ENCODE measurements around the gene LAG3.

Gene LAG3

DNA sequence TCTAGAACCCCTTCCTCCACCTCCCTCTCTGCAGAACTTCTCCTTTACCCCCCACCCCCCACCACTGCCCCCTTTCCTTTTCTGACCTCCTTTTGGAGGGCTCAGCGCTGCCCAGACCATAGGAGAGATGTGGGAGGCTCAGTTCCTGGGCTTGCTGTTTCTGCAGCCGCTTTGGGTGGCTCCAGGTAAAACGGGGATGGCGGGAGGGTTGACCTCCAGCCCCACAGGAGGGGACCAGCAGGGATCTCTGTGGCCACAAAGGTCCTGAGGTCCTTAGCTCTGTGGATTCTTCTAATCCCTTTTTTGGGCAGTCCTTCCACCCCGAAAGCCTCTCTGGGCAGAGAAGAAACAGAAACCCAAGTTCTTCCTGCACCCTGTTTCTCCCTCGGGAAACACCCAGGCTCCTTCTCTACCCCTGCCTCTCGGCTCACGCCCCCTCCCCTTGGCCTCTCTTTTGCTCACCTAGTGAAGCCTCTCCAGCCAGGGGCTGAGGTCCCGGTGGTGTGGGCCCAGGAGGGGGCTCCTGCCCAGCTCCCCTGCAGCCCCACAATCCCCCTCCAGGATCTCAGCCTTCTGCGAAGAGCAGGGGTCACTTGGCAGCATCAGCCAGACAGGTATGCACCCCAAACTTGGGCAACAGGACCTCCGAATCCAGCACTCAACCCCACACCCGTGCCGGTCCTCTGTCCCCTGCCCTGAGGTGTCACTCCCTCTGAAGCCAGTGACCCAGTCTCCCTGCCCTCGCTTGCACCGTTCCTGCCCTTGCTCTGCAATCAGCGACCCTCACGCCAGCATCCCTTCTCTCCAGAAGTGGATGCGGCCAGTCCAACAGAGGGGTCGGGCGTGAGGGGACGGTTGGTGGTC lies 638 bp downstream of the LAG3 start:
- Mint-ChIP-seq H3K4me1 (peaks cover 15% of the 10 kb centered on the region), H3K9me3 (no peaks in the 10 kb centered on the region), H3K27ac (no peak overlapping the region), H3K36me3 (no peaks in the 10 kb centered on the region), H3K4me3 (no peak overlapping the region), H3K27me3 (peaks cover 52% of the 10 kb centered on the region)
- ATAC-seq (ENCODE audit: low read depth) (no peak), DNase-seq (ENCODE audit: low spot score in 2 of 2) (no peak)

DNA sequence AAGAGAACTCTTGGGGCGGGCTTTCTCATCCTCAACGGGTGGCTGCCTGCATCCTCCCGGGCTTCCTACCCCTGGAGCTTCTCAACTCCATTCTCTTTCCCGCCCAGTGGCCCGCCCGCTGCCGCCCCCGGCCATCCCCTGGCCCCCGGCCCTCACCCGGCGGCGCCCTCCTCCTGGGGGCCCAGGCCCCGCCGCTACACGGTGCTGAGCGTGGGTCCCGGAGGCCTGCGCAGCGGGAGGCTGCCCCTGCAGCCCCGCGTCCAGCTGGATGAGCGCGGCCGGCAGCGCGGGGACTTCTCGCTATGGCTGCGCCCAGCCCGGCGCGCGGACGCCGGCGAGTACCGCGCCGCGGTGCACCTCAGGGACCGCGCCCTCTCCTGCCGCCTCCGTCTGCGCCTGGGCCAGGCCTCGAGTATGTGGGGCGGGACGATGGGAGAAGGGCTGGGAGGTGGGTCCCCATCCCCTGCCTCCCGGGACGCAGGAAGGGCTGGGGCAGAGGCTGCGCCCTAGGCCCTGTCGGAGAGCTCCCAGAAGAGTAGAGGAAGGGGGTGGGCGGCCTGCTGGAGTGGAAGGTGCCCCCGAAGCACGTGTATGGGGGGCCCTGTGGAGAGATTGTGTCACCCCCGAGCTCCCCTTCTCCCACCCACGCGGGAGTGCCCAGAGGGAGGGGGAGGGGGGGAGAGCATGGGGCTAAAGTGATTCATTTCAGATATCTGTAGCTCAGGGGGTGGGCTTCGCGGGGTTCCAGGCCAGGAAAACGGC lies 1.5 kb downstream of the LAG3 start:
- Mint-ChIP-seq H3K27me3 (peaks cover 53% of the 10 kb centered on the region), H3K27ac (no peak overlapping the region), H3K4me3 (no peak overlapping the region), H3K4me1 (peaks cover 20% of the 10 kb centered on the region), H3K36me3 (no peaks in the 10 kb centered on the region), H3K9me3 (no peaks in the 10 kb centered on the region)
- ATAC-seq (ENCODE audit: low read depth) (no peak), DNase-seq (ENCODE audit: low spot score in 2 of 2) (no peak)

DNA sequence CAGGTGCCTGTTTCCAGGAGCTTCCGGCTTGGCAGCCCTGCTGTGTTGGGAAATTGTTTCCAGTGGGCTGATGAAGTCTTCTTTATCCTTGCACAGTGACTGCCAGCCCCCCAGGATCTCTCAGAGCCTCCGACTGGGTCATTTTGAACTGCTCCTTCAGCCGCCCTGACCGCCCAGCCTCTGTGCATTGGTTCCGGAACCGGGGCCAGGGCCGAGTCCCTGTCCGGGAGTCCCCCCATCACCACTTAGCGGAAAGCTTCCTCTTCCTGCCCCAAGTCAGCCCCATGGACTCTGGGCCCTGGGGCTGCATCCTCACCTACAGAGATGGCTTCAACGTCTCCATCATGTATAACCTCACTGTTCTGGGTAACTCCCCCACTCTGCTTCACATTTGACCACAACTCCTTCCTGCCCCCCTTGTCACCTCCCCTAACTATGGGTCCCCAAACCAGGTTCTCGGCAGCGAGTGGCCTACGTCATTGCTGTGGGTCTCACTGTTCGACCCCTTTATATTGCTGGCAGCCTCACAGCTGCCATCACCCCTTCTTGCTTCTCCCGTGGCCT lies 2.3 kb downstream of the LAG3 start:
- ATAC-seq (ENCODE audit: low read depth) (no peak), DNase-seq (ENCODE audit: low spot score in 2 of 2) (no peak)
- peaks cover 23% of the 10 kb centered on the region for H3K4me1 Mint-ChIP-seq
- no peak overlapping the region for H3K27ac Mint-ChIP-seq
- H3K36me3 Mint-ChIP-seq = no peaks in the 10 kb centered on the region
- H3K4me3 Mint-ChIP-seq = no peak overlapping the region
- H3K27me3 Mint-ChIP-seq = peaks cover 48% of the 10 kb centered on the region
- H3K9me3 Mint-ChIP-seq = no peaks in the 10 kb centered on the region

DNA sequence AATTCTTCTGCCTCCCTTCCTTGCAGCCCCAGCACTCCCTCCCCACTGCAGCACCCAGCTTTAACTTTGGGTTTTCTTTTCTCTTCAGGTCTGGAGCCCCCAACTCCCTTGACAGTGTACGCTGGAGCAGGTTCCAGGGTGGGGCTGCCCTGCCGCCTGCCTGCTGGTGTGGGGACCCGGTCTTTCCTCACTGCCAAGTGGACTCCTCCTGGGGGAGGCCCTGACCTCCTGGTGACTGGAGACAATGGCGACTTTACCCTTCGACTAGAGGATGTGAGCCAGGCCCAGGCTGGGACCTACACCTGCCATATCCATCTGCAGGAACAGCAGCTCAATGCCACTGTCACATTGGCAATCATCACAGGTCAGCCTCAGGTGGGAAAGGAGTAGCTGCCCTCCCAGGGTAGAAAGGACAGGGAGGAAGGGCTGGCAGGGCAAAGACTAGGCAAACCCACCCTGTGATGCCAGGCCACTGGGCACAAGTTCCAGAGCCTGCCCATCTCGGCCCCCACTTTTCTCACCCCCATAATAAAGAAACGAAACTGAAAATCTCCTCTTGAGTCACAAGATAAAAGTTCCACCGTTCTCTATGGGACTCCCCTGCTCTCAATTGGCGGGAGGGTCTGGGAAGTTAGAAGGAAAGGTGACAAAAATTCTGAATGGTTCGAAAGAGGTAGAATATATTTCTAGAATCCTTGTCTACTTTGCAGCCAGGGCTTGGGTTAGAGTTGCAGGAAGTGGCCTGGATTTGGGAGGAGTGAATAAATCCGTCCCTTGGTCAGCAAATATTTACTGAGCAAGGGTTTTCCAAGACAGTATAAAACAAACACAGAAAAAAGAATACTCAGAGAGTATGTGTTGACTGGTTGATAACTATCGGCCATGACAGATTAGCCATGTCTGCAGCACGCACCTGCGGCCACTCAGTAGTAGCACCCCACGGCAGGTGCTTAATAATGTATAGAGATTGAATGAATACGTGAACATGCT lies 3.2 kb downstream of the LAG3 start:
- ATAC-seq (ENCODE audit: low read depth) (no peak), DNase-seq (ENCODE audit: low spot score in 2 of 2) (no peak)
- no peak overlapping the region for H3K27ac Mint-ChIP-seq
- H3K4me3 Mint-ChIP-seq = no peak overlapping the region
- H3K9me3 Mint-ChIP-seq = no peaks in the 10 kb centered on the region
- H3K27me3 Mint-ChIP-seq = peaks cover 43% of the 10 kb centered on the region
- H3K4me1 Mint-ChIP-seq = peaks cover 23% of the 10 kb centered on the region
- no peaks in the 10 kb centered on the region for H3K36me3 Mint-ChIP-seq

DNA sequence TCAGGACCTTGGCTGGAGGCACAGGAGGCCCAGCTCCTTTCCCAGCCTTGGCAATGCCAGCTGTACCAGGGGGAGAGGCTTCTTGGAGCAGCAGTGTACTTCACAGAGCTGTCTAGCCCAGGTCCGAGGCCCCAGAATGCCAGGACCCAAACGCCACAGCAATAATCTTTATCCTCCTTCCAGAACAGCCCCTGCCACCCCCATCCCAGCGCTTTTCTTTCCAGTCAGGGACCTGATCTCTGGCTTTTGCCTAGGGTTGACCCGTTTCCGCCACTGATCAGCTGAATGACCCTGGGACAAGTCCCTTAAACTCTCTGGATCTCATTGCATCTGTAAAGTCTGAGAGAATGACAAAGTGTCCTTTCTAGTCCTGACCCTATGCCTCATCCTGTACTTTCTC lies 5.1 kb downstream of the LAG3 start:
- Mint-ChIP-seq H3K4me1 (peaks cover 19% of the 10 kb centered on the region), H3K27ac (no peak overlapping the region), H3K4me3 (no peak overlapping the region), H3K9me3 (no peaks in the 10 kb centered on the region), H3K27me3 (peaks cover 32% of the 10 kb centered on the region), H3K36me3 (no peaks in the 10 kb centered on the region)
- no peak for ATAC-seq (ENCODE audit: low read depth)
- DNase-seq (ENCODE audit: low spot score in 2 of 2) = no peak

DNA sequence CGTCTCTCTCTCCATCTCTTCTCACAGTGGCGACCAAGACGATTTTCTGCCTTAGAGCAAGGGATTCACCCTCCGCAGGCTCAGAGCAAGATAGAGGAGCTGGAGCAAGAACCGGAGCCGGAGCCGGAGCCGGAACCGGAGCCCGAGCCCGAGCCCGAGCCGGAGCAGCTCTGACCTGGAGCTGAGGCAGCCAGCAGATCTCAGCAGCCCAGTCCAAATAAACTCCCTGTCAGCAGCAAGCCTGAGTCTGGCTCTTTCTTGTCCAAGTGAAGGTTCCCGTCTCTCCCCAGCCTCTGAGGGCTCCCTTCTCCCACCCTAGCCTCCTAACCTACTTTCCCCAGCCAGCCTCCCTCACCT lies 5.9 kb downstream of the LAG3 start:
- Mint-ChIP-seq H3K27ac (no peak overlapping the region), H3K9me3 (no peaks in the 10 kb centered on the region), H3K36me3 (no peaks in the 10 kb centered on the region), H3K27me3 (peaks cover 31% of the 10 kb centered on the region), H3K4me1 (peaks cover 16% of the 10 kb centered on the region), H3K4me3 (peak overlapping the region; percentile 81)
- ATAC-seq (ENCODE audit: low read depth) (no peak), DNase-seq (ENCODE audit: low spot score in 2 of 2) (no peak)

DNA sequence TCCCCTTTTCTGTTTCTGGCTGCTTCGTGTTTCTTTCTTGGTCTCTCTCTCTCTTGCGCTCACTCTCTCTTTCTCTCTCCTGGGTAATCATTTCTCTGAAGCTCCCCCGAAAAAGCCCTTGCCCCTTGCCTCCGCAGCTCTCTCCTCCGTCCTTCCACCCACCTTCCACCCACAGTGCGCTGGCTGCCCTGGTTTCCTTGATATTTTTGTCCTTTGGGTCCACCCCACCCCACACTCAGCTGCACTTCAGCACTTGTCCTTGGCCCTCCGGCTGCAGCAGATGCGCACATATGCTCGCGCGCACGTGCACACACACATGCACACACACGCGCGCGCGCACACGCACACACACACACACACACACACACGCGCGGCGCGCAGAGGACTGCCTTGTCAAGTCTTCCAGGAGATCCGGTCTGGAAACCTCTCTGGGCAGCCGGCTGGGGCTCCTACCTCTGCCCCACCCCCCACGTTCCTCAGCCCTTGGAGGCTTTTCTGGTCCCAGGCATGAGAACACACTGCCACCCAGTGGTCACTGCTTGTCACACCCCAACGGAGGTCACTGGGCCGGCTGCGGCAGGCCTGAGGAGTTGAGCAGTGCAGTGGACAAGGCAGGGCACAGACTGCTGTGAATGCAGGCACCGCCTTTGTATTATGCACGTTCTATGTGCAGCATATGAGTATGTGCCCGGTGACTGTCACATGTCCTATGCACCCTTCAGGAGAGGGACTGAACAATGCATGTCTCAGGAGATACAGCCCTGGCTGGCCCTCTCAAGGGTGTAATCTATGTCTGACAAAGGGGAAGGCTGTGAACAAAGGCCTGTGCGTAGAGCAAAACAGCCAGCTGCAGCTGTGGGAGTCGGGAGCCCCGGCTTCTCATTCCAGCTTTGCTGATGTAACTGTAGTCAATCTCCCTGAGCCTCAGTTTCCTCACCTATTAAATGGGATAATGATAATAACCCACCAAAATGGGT lies 6.5 kb downstream of the LAG3 start:
- H3K4me3 Mint-ChIP-seq = peak overlapping the region; percentile 81
- H3K27ac Mint-ChIP-seq = no peak overlapping the region
- H3K36me3 Mint-ChIP-seq = no peaks in the 10 kb centered on the region
- peak; percentile 84 to 85 for DNase-seq (ENCODE audit: low spot score in 2 of 2)
- H3K4me1 Mint-ChIP-seq = peaks cover 14% of the 10 kb centered on the region
- peak; percentile 91 for ATAC-seq (ENCODE audit: low read depth)
- no peaks in the 10 kb centered on the region for H3K9me3 Mint-ChIP-seq
- H3K27me3 Mint-ChIP-seq = peaks cover 29% of the 10 kb centered on the region

DNA sequence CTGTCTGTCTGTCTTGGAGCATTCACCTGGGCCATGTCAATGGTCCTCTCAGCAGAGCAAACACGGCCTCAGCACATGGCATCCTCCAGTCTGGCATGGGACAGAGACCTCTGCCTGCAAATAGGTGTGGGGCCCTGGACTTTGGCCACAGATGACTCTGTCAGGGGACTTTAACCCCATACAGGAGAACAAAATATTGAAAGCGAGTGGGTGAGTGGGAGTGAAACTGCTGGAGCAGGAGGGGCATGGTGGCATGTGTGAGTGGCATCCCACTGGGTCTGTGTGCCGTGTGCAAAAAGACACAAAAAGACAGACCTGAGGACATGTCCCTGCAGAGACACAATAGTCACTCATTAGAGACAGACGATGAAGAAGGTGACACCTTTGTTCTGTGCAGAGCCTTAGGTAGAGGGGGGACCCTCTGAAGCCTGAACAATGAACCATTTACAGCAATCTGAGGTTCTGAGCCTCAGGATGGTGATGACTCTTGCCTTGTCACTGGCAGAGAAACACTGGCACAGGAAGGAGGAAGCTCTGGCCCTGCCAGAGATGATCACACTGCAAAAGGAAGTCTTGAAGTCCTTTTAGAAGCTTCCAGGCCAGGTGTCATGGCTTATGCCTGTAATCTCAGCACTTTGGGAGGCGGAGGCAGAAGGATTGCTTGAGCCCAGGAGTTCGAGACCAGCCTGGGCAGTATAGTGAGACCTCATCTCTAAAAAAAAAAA lies 7.5 kb downstream of the LAG3 start:
- ATAC-seq (ENCODE audit: low read depth) = no peak
- Mint-ChIP-seq H3K27ac (no peak overlapping the region), H3K4me1 (peaks cover 10% of the 10 kb centered on the region), H3K36me3 (no peaks in the 10 kb centered on the region), H3K4me3 (no peak overlapping the region), H3K9me3 (no peaks in the 10 kb centered on the region), H3K27me3 (peaks cover 21% of the 10 kb centered on the region)
- no peak for DNase-seq (ENCODE audit: low spot score in 2 of 2)

DNA sequence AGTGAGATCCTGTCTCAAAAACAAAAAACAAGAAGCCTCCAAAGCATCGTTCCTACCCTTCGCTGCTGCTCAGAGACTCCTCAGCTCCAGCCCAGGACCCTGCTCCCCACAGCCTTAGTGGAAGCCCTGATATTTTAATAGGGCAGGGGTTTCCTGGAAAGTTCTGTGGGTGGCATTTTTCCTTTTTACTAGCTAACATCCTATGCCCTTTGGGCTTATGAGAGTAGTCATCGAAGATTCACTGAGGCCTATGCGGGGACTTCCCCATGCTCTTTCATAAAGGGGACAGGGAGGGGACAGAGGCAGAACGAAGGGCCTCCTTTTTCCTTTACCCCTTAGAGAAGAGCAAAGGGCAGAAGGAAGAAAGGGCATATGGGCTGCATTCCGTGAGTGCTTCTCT lies 8.3 kb downstream of the LAG3 start:
- H3K9me3 Mint-ChIP-seq = no peaks in the 10 kb centered on the region
- no peak for ATAC-seq (ENCODE audit: low read depth)
- H3K27ac Mint-ChIP-seq = no peak overlapping the region

DNA sequence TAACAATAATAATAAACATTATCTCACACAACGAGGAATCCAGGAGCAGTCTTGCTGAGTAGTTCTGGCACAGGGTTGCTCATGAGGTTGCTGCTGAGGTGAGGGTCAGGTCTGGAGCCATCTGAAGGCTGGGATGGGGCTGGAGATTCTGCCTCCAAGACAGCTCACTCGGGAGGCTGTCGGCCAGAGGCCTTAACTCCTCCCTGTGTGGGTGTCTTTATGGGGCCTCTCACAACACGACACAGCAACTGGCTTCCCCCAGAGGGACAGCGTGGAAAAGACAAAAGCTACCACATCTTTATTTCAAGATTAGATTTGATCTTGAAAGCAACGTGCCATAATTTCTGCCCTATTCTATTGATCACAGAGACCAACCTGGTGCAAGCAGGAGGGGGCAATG lies 9.8 kb downstream of the LAG3 start:
- DNase-seq (ENCODE audit: low spot score in 2 of 2) (no peak), ATAC-seq (ENCODE audit: low read depth) (no peak)
- Mint-ChIP-seq H3K4me3 (no peak overlapping the region), H3K36me3 (no peaks in the 10 kb centered on the region), H3K4me1 (peaks cover 8% of the 10 kb centered on the region), H3K9me3 (no peaks in the 10 kb centered on the region), H3K27ac (no peak overlapping the region), H3K27me3 (peaks cover 7% of the 10 kb centered on the region)

More for the DNA sequence above, 8.3 kb downstream of the LAG3 start:
- Mint-ChIP-seq H3K4me1 (peaks cover 10% of the 10 kb centered on the region), H3K36me3 (no peaks in the 10 kb centered on the region), H3K4me3 (no peak overlapping the region), H3K27me3 (peaks cover 16% of the 10 kb centered on the region)
- DNase-seq (ENCODE audit: low spot score in 2 of 2) = no peak

DNA sequence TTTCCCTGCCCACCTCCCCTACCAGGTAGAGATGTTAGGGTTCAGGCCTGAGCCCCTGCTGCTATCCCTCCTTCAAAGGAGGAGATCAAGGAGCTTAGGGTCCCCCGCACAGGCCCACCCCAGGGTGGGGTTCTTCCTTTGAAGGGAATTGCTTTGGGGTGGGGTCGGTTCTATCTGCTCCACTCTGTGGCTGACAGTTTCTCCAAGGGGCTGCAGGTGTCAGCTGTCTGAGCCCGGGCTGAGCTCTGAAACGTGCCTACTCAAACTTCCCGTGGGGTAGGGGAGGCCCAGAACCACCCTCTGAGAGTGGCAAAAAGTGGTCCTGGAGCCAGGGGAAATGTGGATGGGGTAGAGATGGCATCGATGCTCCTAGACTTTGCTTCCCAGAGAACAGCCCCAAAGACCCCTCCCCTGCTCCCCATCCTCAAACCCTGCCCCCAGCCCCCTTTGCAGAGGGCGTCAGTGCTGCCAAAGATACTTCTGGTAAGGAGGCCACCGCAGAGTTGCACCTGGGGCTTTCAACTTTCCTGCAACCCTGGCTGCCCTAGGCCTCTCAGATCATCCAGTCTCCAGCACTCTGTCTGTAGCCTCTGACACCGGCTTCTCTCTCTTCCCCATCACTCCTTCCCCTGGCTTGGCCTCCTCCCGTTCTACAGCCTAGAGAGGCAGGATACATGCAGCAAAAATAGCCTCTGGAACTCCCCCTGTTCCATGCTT lies 10.7 kb downstream of the LAG3 start:
- Mint-ChIP-seq H3K4me3 (no peak overlapping the region), H3K27me3 (peaks cover 5% of the 10 kb centered on the region), H3K36me3 (no peaks in the 10 kb centered on the region), H3K4me1 (peaks cover 8% of the 10 kb centered on the region), H3K27ac (no peak overlapping the region), H3K9me3 (no peaks in the 10 kb centered on the region)
- ATAC-seq (ENCODE audit: low read depth) = no peak
- DNase-seq (ENCODE audit: low spot score in 2 of 2) = no peak

DNA sequence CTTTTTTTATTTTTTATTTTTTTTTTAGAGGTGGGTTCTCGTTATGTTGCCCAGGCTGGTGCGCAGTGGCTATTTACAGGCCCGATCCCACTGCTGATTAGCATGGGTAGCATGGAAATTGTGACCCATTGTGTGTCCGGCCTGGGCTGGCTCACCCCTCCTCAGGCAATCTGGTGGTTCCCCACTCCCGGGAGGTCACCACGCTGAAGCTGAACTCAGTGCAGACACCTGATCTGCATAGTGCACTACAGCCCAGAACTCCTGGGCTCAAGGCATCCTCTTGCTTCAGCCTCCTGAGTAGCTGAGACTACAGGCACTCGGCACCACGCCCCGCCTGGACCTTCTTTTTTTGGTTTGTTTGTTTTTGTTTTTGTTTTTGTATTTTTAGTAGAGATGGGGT lies 11.5 kb downstream of the LAG3 start:
- ATAC-seq (ENCODE audit: low read depth) (no peak), DNase-seq (ENCODE audit: low spot score in 2 of 2) (no peak)
- Mint-ChIP-seq H3K4me3 (no peak overlapping the region), H3K27me3 (no peaks in the 10 kb centered on the region), H3K36me3 (no peaks in the 10 kb centered on the region), H3K4me1 (peaks cover 3% of the 10 kb centered on the region), H3K27ac (no peak overlapping the region), H3K9me3 (no peaks in the 10 kb centered on the region)
